ENCODE data around the gene SNED1.

DNA sequence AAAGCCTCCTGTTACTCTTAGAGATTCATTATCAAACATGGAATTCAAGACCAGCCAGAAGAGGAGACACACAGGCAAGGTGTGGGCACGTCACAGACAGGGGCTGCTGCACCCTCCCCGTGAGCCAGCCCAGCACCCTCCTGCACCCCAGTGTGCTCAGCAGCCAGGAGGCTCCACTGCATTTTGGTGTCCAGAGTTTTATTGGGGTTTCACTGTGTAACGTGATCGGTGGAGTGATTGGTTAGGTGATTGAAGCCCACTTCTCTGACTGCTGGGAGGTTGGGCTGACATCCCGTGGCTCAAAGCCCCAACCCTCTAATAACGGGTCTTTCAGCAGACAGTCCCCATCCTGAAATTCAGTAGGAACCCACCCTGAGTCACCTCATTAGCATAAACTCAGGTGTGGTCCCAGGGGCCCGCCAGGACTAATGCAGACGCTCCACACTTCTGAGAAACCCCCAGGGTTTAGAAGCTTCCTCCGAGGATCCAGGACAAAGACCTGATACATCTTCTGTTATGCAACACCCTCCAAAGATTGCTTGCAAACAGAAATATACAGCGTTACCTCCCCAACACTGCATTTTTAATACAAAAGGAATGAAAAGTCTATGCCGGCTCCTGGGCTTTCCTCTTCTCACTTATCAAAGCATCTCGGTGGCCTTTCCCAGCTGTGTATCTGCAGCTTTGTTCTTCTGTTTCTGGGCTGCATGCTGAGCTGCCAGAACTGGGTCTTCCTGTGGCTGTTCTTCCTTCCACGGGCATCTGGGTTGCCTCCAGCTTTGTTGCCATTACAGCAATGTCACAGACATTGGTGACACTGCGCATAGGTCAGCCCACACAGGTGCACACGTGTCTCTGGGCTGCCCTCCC, 43.7 kb upstream of the SNED1 start:
- TF ChIP-seq EP300 (IDR thresholded peaks at IDR 0.05) (no peak), POLR2AphosphoS5 (IDR thresholded peaks at IDR 0.05) (no peak), POLR2A (IDR thresholded peaks at IDR 0.05) (no peak)
- TF ChIP-seq, protein P1, sequence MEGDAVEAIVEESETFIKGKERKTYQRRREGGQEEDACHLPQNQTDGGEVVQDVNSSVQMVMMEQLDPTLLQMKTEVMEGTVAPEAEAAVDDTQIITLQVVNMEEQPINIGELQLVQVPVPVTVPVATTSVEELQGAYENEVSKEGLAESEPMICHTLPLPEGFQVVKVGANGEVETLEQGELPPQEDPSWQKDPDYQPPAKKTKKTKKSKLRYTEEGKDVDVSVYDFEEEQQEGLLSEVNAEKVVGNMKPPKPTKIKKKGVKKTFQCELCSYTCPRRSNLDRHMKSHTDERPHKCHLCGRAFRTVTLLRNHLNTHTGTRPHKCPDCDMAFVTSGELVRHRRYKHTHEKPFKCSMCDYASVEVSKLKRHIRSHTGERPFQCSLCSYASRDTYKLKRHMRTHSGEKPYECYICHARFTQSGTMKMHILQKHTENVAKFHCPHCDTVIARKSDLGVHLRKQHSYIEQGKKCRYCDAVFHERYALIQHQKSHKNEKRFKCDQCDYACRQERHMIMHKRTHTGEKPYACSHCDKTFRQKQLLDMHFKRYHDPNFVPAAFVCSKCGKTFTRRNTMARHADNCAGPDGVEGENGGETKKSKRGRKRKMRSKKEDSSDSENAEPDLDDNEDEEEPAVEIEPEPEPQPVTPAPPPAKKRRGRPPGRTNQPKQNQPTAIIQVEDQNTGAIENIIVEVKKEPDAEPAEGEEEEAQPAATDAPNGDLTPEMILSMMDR (IDR thresholded peaks at IDR 0.05), result no peak

Measured in suprapubic skin (tissue), 4 donors.